Heart right ventricle (tissue), 16 donors: ENCODE data around the gene ZNF750. TPM values are rescaled to one million over a fixed set of nuclear protein-coding genes. Genes with fewer than 3 reads are reported as not detected.

Experiments
- ATAC-seq, 8 donors: fragments of 200-7000 bp; cut with Tn5 transposase; one replicate each; pipeline ENCODE4 v1.9.1; 2020; ENCODE audit warnings: mild to moderate bottlenecking in 8 of 8, moderate library complexity in 8 of 8, moderate number of reproducible peaks in 1 of 8
- DNase-seq, 2 donors: peaks; one replicate each; pipeline ENCODE4 v3.0.0-alpha.2; 2020
- H3K27ac ChIP-seq, 10 donors: fragments of 200-600 bp; sonication (generic) in 2 of 10; one replicate each; pipeline versions ENCODE4 v1.5.0 to v1.8.0; 2020 to 2022; ENCODE audit warnings: mild to moderate bottlenecking in 3 of 10
- H3K27me3 ChIP-seq, 7 donors: fragments of 200-600 bp; one replicate each; pipeline ENCODE4 v1.8.0; 2021 to 2022; ENCODE audit warnings: mild to moderate bottlenecking in 2 of 7
- H3K36me3 ChIP-seq, 9 donors: fragments of 200-600 bp; sonication (generic) in 1 of 9; one replicate each; pipeline versions ENCODE4 v1.5.0 to v1.8.0; 2020 to 2022; ENCODE audit warnings: mild to moderate bottlenecking in 2 of 9
- H3K4me1 ChIP-seq, 9 donors: fragments of 200-600 bp; sonication (generic) in 1 of 9; one replicate each; pipeline versions ENCODE4 v1.5.0 to v1.8.0; 2020 to 2022; ENCODE audit warnings: mild to moderate bottlenecking in 4 of 9
- H3K4me3 ChIP-seq, 10 donors: fragments of 200-600 bp; sonication (generic) in 2 of 10; one replicate each; pipeline versions ENCODE4 v1.5.0 to v1.8.0; 2020 to 2022; ENCODE audit warnings: mild to moderate bottlenecking in 7 of 10, moderate library complexity in 2 of 10
- H3K9me3 ChIP-seq, 11 donors: fragments of 200-600 bp in 10 of 11; sonication (generic) in 2 of 11; one replicate each; pipeline versions ENCODE4 v1.5.0 to v1.8.0; 2013 to 2022; ENCODE audit warnings: mild to moderate bottlenecking in 2 of 11, control low read depth in 1 of 11, moderate library complexity in 1 of 11
- WGBS, 2 donors: extraction: QIAGEN DNeasy Blood & Tissue Kit; methylation state at CpG; one replicate each; pipeline ENCODE4 v1.1.7; 2013; ENCODE audit warnings: inconsistent platforms in 1 of 2; 5-methylcytosine and 5-hydroxymethylcytosine counted together
- intact Hi-C, 10 donors: fragments of 100-400 bp; cut with DNase I; formaldehyde crosslinking; loops; one replicate each; pipeline versions ENCODE4 v1.11.1 to v1.14.2; 2022
- polyA plus RNA-seq, 2 donors: library from polyadenylated mRNA; stranded (reverse); fragments of 200-250 nt; gene quantifications; one replicate each; pipeline ENCODE4 v1.2.3, GENCODE V29; 2013
- total RNA-seq, 10 donors: library from RNA; stranded (reverse); fragmentation: NEBNext Ultra II Directional in 3 of 10; extraction: Animal tissue kit (Norgen Biotek cat#: 25700) in 3 of 10; gene quantifications; one replicate each; pipeline versions ENCODE4 v1.2.1 to v1.2.4, GENCODE V29; 2021 to 2023
- TF ChIP-seq, protein P1 (sequence below), 9 donors: fragments of 200-600 bp; sonication (generic) in 2 of 9; IDR thresholded peaks; one replicate each; pipeline versions ENCODE4 v1.5.0 to v1.8.0; 2021 to 2022; ENCODE audit warnings: antibody characterized with exemption in 9 of 9, mild to moderate bottlenecking in 5 of 9, moderate library complexity in 1 of 9
- donor health status: Arrhythmogenic right ventricular cardiomyopathy.
- donor health status: ischemic (EF 13 %, LVEDD 7.1; RV severe dilation, severe dysfunction).
- donor health status: healthy with polysubstance abuse.
- donor health status: DM: no; HTN: yes; CAD: no.
- donor health status: DM: no; HTN: no; CAD: no.
- donor health status: ischemic (EF 25% LVEDD 6.9; RV normal size, moderate dysfunction).
- donor health status: ischemic (EF 25% LVEDD 5.7; RV mildly dilated, moderate dysfunction).
- donor health status: healthy.
- donor health status: DM: yes; HTN: yes; CAD: no.
- donor health status: Ischemic cardiomyopathy.
- donor health status: ischemic (EF 35%, LVEDD 5.7; RV mildly dilated, moderate dysfunction).
- donor health status: nonischemic (EF 11% LVEDD 7.7; RV severe dilation, severe dysfunction).
- donor health status: DM: yes; HTN: yes; CAD: no.
- donor health status: PGD.
- donor health status: ischemic (EF 29% LVEDD 5.4; RV normal size, mild dysfunction).
- donor health status: nonischemic (EF 23%, LVEDD 6.1; RV moderate dilation, normal function).

The ZNF750 gene
- total and polyA plus RNA-seq, 12 donors, result 0.11 to 0.20 (median 0.15) TPM; not detected in 7

DNA sequence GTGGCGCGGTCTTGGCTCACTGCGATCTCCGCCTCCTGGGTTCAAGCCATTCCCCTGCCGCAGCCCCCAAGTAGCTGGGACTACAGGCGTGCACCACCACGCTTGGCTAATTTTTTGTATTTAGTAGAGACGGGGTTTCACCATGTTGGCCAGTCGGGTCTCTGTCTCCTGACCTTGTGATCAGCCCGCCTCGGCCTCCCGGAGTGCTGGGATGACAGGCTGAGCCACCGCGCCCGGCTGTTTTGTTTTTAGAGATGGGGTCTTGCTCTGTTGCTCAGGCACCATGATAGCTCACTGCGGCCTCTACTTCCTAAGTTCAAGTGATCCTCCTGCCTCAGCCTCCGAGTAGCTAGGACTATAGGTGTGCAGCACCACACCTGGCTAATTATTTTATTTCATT, 27.2 kb downstream of the ZNF750 start:
- Histone ChIP-seq H3K27ac (no peak overlapping the region), H3K36me3 (peaks cover 0 to 83% (median 12%) of the 10 kb centered on the region in 9 donors), H3K4me1 (peaks cover 0 to 6% (median 5%) of the 10 kb centered on the region in 9 donors), H3K9me3 (no peaks in the 10 kb centered on the region), H3K4me3 (no peak overlapping the region), H3K27me3 (no peaks in the 10 kb centered on the region)
- WGBS, 2 donors, result 98 to 99% methylated on average over 17 of the region's 17 CpGs
- intact Hi-C loops, result no loop called here
- DNase-seq (no peak), ATAC-seq (no peak)
- TF ChIP-seq, protein P1, sequence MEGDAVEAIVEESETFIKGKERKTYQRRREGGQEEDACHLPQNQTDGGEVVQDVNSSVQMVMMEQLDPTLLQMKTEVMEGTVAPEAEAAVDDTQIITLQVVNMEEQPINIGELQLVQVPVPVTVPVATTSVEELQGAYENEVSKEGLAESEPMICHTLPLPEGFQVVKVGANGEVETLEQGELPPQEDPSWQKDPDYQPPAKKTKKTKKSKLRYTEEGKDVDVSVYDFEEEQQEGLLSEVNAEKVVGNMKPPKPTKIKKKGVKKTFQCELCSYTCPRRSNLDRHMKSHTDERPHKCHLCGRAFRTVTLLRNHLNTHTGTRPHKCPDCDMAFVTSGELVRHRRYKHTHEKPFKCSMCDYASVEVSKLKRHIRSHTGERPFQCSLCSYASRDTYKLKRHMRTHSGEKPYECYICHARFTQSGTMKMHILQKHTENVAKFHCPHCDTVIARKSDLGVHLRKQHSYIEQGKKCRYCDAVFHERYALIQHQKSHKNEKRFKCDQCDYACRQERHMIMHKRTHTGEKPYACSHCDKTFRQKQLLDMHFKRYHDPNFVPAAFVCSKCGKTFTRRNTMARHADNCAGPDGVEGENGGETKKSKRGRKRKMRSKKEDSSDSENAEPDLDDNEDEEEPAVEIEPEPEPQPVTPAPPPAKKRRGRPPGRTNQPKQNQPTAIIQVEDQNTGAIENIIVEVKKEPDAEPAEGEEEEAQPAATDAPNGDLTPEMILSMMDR (IDR thresholded peaks at IDR 0.05), result no peak

DNA sequence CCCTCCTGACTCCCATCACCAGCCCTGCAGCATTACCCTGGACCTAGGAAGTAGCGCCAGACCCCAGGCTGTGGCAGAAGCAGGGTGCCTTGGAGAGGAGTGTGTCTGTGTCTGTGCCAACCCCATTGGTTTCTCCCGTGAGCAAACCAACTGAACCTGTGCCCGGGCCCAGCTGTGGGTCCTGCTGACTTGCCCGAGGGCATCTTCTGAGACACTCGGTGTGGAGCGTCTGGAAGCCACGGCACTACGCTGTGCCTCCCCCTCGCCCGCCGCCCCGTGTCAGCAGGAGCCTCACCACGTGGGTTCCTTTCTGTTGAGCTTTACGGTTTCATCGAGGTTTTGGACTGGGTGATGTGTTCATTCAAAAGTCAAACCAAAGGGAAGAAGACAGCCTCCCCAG, 27.8 kb downstream of the ZNF750 start:
- DNase-seq (no peak), ATAC-seq (no peak)
- intact Hi-C loops, result no loop called here
- TF ChIP-seq, protein P1 (IDR thresholded peaks at IDR 0.05), result no peak
- Histone ChIP-seq H3K9me3 (no peaks in the 10 kb centered on the region), H3K4me1 (peaks cover 0 to 11% (median 8%) of the 10 kb centered on the region in 9 donors), H3K36me3 (peaks cover 0 to 82% (median 12%) of the 10 kb centered on the region in 9 donors), H3K4me3 (no peak overlapping the region), H3K27me3 (no peaks in the 10 kb centered on the region), H3K27ac (no peak overlapping the region)
- WGBS, 2 donors, result 93 to 95% methylated on average over 15 of the region's 15 CpGs

DNA sequence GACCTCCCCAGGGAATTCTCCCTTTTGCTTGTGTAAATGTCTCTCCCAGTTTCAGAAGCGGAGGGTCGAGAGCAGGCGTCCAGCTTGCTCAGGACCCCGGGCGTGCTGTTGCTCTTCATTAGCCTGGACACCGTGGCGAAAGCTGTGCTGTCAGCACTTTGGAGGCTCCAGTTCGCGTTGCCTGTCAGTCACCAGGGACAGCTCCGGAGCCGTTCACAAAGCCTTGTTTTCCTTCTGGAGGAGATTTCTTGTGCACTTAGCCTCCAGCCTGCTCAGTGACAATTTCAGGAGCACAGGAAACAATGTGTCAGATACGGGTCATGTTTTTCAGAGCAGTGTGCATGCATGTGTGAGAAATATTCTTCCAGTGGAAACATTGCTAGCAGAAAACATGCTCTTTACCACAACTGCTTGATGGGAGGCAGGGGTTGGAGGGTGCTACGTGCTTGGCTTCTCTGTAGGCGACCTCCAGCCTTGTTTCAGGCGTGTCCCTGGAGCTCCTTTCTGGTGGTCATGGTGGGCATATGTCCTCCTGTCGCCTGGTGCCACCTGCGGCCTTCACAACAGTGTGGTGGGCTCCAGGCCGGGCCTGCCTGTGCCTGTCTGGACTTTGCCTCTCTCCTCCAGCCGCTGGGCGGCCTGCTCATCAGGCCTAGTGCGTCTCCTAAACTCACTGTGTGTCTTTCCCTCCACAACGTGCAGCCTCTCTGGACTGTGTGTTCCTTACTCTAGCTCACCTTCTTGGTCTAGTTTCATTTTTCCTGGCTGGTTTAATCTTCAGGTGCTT, 29.0 kb downstream of the ZNF750 start:
- H3K4me3 ChIP-seq, result no peak overlapping the region
- H3K4me1 ChIP-seq, result peaks cover 5 to 23% (median 20%) of the 10 kb centered on the region in 9 donors
- TF ChIP-seq, protein P1 (IDR thresholded peaks at IDR 0.05), result no peak
- no peaks in the 10 kb centered on the region for H3K27me3 ChIP-seq
- H3K27ac ChIP-seq, result no peak overlapping the region
- peaks cover 0 to 82% (median 12%) of the 10 kb centered on the region in 9 donors for H3K36me3 ChIP-seq
- intact Hi-C loops, result no loop called here
- ATAC-seq (no peak), DNase-seq (no peak)
- H3K9me3 ChIP-seq, result no peaks in the 10 kb centered on the region
- WGBS, 2 donors, result 79 to 87% methylated on average over 22 of the region's 22 CpGs

DNA sequence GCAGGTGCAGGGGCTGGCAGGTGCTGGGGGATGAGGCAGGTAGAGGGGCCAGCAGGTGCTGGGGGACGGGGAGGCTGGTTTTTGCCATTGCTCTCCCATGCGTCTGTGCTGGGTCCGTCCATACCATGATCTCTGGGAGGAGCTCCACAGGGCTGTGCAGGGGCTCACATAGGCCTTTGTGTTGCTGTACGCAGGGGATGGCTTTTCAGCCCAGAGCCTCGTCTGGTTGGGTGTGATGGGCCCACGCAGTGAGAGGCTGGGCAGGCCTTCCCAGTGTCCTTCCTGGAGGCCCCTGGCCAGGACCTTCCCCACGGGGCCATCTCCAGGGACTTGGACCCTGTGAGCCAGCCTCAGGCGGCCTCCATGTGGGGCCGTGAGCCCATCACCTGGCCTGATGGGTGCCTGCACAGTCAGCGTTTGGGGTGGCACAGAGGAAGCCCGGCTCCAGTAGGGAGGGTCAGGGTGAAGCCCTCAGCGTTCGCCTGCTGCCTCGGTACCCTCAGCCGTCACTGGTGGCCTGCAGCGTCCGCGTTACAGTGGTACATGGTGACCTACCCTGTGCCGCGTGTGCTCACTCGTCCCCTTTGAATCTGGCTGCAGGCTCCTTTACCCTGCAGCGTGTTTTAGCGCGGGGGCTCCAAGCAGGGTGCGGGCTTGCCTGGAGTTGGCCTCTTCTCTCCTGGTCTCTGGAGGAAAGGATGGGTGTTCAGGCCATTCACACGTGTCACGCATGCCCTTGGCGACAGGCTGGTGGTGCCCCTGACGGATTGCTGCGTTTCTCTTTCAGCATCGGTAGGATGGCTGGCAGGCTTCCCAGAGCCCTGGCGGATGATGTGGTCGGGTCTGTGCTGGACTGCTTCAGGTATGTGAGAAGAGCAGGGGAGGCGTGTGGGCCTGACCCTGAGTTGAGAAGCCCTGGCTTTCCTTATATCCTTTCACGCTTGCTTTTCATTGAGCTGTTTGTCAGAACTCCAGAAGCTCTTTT, 30.6 kb downstream of the ZNF750 start:
- Histone ChIP-seq H3K9me3 (no peaks in the 10 kb centered on the region), H3K36me3 (peaks cover 0 to 69% (median 12%) of the 10 kb centered on the region in 9 donors), H3K4me1 (peaks cover 12 to 40% (median 33%) of the 10 kb centered on the region in 9 donors), H3K4me3 (no peak overlapping the region), H3K27me3 (no peaks in the 10 kb centered on the region), H3K27ac (no peak overlapping the region)
- intact Hi-C loops, result loop anchor here in 1 of 10 donors (5.0 kb wide), 1 partner anchor 33 kb away; the partner anchor contains the start of gene ZNF750
- WGBS, 2 donors, result 85 to 91% methylated on average over 34 to 35 of the region's 35 CpGs
- DNase-seq (no peak), ATAC-seq (no peak)
- TF ChIP-seq, protein P1 (IDR thresholded peaks at IDR 0.05), result no peak
